ENCODE results near the gene DISC1.
"Not testable (repeated sequence)": the region's sequence is repeated elsewhere in the genome, so short reads cannot be mapped to it uniquely, and the experiment has no call there.

Gene DISC1

GRCh38 chr1:231669864-231670621 is 43.5 kb downstream of the DISC1 start:
- DNase-seq = not testable (repeated sequence)

- DNase-seq = no peak
These were observed 44.2 kb downstream of the DISC1 start for GRCh38 chr1:231670755-231671154.

GRCh38 chr1:231674575-231674974 is 48.0 kb downstream of the DISC1 start:
- DNase-seq = no peak

- DNase-seq = peak; percentile 16
These were observed 49.9 kb downstream of the DISC1 start for GRCh38 chr1:231676487-231676886.

GRCh38 chr1:231677442-231677841 is 50.9 kb downstream of the DISC1 start:
- no peak for DNase-seq

- DNase-seq = peak; percentile 70
These were observed 51.4 kb downstream of the DISC1 start for GRCh38 chr1:231678011-231678432.

- DNase-seq = no peak
These were observed 52.5 kb downstream of the DISC1 start for GRCh38 chr1:231679109-231679508.

GRCh38 chr1:231681006-231681405 is 54.4 kb downstream of the DISC1 start:
- DNase-seq = no peak

- DNase-seq = no peak
These were observed 56.2 kb downstream of the DISC1 start for GRCh38 chr1:231682779-231683178.

- DNase-seq = no peak
These were observed 57.0 kb downstream of the DISC1 start for GRCh38 chr1:231683439-231684165.

GRCh38 chr1:231684356-231685244 is 58.0 kb downstream of the DISC1 start:
- no peak for DNase-seq

- DNase-seq = no peak
These were observed 59.8 kb downstream of the DISC1 start for GRCh38 chr1:231686384-231686783.

GRCh38 chr1:231688989-231689388 is 62.4 kb downstream of the DISC1 start:
- DNase-seq = no peak

GRCh38 chr1:231690059-231690458 is 63.5 kb downstream of the DISC1 start:
- DNase-seq = no peak

GRCh38 chr1:231691618-231692259 is 65.1 kb downstream of the DISC1 start:
- peak; percentile 51 for DNase-seq

- DNase-seq = no peak
These were observed 66.9 kb downstream of the DISC1 start for GRCh38 chr1:231693361-231694074.

- DNase-seq = no peak
These were observed 67.5 kb downstream of the DISC1 start for GRCh38 chr1:231694075-231694431.

- DNase-seq = no peak
These were observed 68.0 kb downstream of the DISC1 start for GRCh38 chr1:231694465-231695077.

- DNase-seq = peak; percentile 78
These were observed 69.1 kb downstream of the DISC1 start for GRCh38 chr1:231695439-231696255.

- no peak for DNase-seq
These were observed 73.2 kb downstream of the DISC1 start for GRCh38 chr1:231699784-231700183.

All from fibroblast of skin of abdomen (primary cell).